ENCODE data around the gene NT5C. TPM values are rescaled to one million over a fixed set of nuclear protein-coding genes. Genes with fewer than 3 reads are reported as not detected.

The NT5C gene
- total RNA-seq, 1 experiment from 2014 or later: 115 TPM

- H3K27ac ChIP-seq (ENCODE audit: low read depth, low read length): no peak overlapping the region
- H3K9me3 ChIP-seq (ENCODE audit: control insufficient read depth in 1 of 2, insufficient read depth in 1 of 2, low read depth in 1 of 2, low read length in 2 of 2): no peaks in the 10 kb centered on the region
- no peak overlapping the region for H3K4me2 ChIP-seq (ENCODE audit: low read length)
- H3K79me2 ChIP-seq (ENCODE audit: insufficient read depth, low read length): peaks cover 2% of the 10 kb centered on the region; the same call in 1 of the 2 replicates
- peaks cover 18 to 39% of the 10 kb centered on the region in 2 experiments for H3K36me3 ChIP-seq (ENCODE audit: control insufficient read depth in 1 of 2, insufficient read depth in 2 of 2, low read length in 2 of 2)
- ATAC-seq: no peak
- TF ChIP-seq EZH2 (IDR thresholded peaks at IDR 0.05) (no peak), POLR2A (IDR thresholded peaks at IDR 0.05; ENCODE audit: borderline replicate concordance, extremely low read depth, insufficient read depth, insufficient read length) (no peak), ELF1 (IDR thresholded peaks at IDR 0.05; ENCODE audit: borderline replicate concordance, low read depth) (no peak), SRF (IDR thresholded peaks at IDR 0.05; ENCODE audit: low read depth) (no peak), POLR2AphosphoS5 (IDR thresholded peaks at IDR 0.05; ENCODE audit: low read depth, low read length) (no peak), EZH2phosphoT487 (IDR thresholded peaks at IDR 0.05; ENCODE audit: borderline replicate concordance) (no peak), ATF3 (IDR thresholded peaks at IDR 0.05) (no peak), SP1 (IDR thresholded peaks at IDR 0.05; ENCODE audit: low read depth) (no peak), CBX3 (IDR thresholded peaks at IDR 0.05; ENCODE audit: low read depth) (no peak)
- TF ChIP-seq, protein P1, sequence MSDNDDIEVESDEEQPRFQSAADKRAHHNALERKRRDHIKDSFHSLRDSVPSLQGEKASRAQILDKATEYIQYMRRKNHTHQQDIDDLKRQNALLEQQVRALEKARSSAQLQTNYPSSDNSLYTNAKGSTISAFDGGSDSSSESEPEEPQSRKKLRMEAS (IDR thresholded peaks at IDR 0.05): no peak
- TF ChIP-seq, protein P2, sequence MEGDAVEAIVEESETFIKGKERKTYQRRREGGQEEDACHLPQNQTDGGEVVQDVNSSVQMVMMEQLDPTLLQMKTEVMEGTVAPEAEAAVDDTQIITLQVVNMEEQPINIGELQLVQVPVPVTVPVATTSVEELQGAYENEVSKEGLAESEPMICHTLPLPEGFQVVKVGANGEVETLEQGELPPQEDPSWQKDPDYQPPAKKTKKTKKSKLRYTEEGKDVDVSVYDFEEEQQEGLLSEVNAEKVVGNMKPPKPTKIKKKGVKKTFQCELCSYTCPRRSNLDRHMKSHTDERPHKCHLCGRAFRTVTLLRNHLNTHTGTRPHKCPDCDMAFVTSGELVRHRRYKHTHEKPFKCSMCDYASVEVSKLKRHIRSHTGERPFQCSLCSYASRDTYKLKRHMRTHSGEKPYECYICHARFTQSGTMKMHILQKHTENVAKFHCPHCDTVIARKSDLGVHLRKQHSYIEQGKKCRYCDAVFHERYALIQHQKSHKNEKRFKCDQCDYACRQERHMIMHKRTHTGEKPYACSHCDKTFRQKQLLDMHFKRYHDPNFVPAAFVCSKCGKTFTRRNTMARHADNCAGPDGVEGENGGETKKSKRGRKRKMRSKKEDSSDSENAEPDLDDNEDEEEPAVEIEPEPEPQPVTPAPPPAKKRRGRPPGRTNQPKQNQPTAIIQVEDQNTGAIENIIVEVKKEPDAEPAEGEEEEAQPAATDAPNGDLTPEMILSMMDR (IDR thresholded peaks at IDR 0.05 in 2 of 3, conservative IDR thresholded peaks at IDR 0.05 in 1 of 3; ENCODE audit: borderline replicate concordance in 1 of 3, insufficient read depth in 1 of 3, low read depth in 2 of 3, low read length in 2 of 3): no peak
- TF ChIP-seq, protein P3, sequence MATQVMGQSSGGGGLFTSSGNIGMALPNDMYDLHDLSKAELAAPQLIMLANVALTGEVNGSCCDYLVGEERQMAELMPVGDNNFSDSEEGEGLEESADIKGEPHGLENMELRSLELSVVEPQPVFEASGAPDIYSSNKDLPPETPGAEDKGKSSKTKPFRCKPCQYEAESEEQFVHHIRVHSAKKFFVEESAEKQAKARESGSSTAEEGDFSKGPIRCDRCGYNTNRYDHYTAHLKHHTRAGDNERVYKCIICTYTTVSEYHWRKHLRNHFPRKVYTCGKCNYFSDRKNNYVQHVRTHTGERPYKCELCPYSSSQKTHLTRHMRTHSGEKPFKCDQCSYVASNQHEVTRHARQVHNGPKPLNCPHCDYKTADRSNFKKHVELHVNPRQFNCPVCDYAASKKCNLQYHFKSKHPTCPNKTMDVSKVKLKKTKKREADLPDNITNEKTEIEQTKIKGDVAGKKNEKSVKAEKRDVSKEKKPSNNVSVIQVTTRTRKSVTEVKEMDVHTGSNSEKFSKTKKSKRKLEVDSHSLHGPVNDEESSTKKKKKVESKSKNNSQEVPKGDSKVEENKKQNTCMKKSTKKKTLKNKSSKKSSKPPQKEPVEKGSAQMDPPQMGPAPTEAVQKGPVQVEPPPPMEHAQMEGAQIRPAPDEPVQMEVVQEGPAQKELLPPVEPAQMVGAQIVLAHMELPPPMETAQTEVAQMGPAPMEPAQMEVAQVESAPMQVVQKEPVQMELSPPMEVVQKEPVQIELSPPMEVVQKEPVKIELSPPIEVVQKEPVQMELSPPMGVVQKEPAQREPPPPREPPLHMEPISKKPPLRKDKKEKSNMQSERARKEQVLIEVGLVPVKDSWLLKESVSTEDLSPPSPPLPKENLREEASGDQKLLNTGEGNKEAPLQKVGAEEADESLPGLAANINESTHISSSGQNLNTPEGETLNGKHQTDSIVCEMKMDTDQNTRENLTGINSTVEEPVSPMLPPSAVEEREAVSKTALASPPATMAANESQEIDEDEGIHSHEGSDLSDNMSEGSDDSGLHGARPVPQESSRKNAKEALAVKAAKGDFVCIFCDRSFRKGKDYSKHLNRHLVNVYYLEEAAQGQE (IDR thresholded peaks at IDR 0.05; ENCODE audit: low read depth): no peak
- no peak overlapping the region for H3K9ac ChIP-seq (ENCODE audit: low read length)
- H4K20me1 ChIP-seq (ENCODE audit: insufficient read depth): no peaks in the 10 kb centered on the region
- CTCF ChIA-PET: no interaction called here
- DNase-seq (ENCODE audit: low read depth, low spot score): no peak
- intact Hi-C loops (cut with micrococcal nuclease): loop anchor here (10.0 kb wide), 1 partner anchor 45 kb away; no protein-coding TSS in a partner anchor
- RAD21 ChIA-PET (ENCODE audit: low non-redundant PET in 1 of 2, low total read pairs in 2 of 2, uncharacterized antibody in 2 of 2, unreplicated experiment in 2 of 2): interaction anchor here in 1 of 2 experiments (1.5 kb wide), 1 partner anchor 14 kb away, joined by 3 read pairs; no protein-coding TSS in a partner anchor
- no peak overlapping the region for H3K4me3 ChIP-seq (replicated peaks in 1 of 2; ENCODE audit: low read depth in 1 of 2, low read length in 2 of 2)
- H2AFZ ChIP-seq (ENCODE audit: low read depth, low read length, poor library complexity, severe bottlenecking): no peak overlapping the region
- H3K9me2 ChIP-seq (ENCODE audit: insufficient read depth): no peaks in the 10 kb centered on the region
- POLR2A ChIA-PET: interaction anchor here (1.8 kb wide), 1 partner anchor 10 kb away, joined by 5 read pairs; the partner anchor contains the start of gene ARMC7
- H3K4me1 ChIP-seq (ENCODE audit: control insufficient read depth in 1 of 2, insufficient read depth in 2 of 2, low read length in 2 of 2): peaks cover 29 to 30% of the 10 kb centered on the region in 2 experiments
- H3K27me3 ChIP-seq (ENCODE audit: insufficient read depth, low read length): no peaks in the 10 kb centered on the region
- TSS peak; percentile 1 for BruUV-seq (replicated peaks)
Observed at GRCh38 chr17:75099881-75100595, 31.5 kb downstream of the NT5C start.

All from HCT116 (cell line).